Hepatic stellate cell (primary cell): ENCODE data around the gene TNFRSF11A.

ENCODE experiments used
- DNase-seq: peaks from one replicate; pipeline ENCODE4 v3.0.0; 2011; ENCODE audit warnings: low spot score

TNFRSF11A gene

DNA sequence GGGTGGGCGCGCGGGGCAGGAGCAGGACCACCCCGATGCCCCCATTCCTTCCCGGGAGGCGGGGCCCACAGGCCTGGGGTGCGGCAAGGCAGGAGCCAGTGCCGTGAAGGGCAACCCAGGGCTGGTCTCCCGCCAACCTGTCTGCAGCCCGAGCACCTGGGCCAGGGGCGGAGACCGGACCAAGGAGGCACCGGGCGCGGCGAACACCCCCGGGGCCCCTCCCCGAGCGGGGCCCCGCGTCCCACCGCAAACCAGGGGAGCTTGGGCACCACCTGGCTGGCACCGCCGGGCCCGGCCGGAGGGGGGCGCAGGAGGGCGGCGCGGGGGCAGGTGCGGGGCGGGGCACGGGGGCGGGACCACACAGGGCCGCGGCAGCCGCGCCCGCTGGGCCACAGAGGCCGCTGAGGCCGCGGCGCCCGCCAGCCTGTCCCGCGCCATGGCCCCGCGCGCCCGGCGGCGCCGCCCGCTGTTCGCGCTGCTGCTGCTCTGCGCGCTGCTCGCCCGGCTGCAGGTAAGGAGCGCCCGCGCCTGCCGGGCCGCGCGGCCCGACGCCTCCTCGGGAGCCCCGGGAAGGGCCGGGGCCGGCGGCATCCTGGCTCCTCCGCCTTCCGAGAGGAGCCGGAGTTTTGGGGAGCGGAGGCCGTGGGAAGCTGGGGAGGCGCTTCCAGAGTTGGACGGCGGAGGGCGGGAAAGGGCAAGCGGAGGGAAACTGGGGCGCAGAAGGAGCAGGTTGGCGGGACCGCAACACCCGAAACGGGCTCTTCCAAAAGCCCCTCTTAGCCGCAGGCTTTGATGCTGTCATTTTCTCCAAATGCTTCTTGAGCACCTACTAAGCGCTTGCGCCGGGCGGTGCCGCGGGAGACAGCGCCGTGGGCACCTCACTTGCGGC lies at the start of gene TNFRSF11A:
TSS of gene TNFRSF11A (plus strand) at position 394 of the 889 bp plus-strand sequence. CDS start at position 437, 43 bp downstream.
- DNase-seq = no peak

DNA sequence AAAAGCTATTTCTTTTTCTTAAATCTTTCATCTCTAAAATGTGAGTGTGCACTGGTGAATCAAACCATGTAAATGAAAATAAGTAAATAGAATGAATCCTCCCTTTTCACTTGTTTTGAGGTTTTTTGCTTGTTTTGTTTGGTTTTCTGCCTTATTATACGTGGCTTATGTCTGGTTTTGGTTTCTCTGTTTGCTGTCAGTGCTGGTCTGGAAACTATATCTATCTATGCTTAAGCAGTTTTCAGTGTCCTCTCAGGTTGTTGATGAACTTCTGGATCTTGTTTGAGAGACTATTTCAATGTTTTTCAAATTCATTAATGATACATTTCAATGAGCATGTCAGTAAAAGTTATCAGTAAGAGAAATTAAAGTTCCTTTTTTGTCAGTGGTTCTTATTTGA lies 48.1 kb upstream of the TNFRSF11A start:
- DNase-seq = no peak

DNA sequence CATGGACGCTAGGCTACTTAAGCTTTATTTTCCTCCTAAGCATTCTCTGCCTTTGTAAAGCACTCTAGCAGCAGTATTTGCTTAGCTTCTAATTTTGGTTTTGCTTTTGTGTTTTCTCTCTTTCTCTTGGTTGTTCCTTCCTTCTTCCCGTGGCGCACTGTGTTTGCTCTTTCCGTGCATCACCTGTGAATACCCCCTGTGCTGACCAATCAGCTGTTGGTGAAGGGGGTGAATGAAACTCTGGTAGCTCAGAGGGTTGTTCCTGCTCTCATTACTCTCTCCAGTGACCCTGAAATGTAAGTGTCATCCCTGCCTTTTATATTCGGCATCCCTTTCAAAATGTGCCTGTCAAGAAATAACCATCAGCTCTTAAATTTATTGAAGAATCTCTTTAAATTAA lies 45.5 kb upstream of the TNFRSF11A start:
- DNase-seq = no peak

DNA sequence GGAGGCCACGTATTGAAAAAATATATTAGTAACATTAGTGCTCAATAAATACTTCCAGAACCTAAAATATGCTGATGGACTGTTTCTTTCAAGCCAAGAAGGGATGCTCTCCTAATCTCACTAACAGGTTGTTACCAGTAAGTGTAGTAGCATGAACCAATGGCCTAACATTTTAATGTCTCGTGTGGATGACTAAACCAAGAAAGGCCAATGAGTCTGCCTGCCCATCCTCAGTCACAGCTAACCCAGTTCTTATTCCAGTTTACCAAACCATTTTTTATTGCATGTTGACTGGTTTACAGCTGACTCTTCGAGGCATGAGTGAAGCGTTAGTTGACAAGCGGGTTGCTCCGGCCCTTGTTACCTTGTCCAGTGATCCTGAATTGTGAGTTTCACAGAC lies 45.1 kb upstream of the TNFRSF11A start:
- DNase-seq = no peak

DNA sequence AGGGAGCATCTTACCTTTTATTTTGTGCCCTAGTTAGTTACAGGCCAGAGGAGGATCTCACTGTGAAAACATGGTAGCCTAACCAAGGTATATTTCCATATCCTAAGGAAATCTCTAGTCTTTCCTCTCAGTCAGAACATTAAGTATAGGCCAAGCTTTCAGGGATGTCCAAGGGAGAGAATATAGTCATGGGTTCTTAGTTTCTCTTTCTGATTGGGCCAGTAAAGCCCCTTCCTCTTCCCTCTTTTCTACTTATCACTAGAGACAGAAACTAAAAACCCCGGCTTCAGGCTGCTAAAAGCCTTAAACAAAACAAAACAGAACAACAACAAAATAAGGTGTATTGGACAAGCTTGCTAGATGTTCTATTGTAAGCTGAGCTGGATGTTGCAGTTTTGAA lies 44.3 kb upstream of the TNFRSF11A start:
- no peak for DNase-seq

DNA sequence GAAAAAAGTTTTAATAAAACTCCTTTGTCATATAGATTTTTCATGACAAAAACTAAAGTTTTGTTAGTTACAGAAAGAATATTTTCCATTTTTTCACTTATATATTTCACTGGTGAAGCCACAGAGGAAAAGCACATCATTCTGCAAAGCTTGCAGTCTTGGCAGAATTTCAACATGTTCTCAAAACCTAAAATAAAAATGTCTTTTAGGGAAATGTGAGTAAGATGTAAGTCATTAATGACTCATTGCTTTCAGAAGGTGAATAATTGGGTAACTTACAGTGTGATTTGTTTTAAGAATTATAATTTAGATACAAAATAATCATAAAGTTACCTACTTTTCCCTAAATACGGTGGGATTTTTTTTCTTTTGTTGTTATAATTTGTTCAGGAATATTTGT lies 43.4 kb upstream of the TNFRSF11A start:
- peak; percentile 1 for DNase-seq

DNA sequence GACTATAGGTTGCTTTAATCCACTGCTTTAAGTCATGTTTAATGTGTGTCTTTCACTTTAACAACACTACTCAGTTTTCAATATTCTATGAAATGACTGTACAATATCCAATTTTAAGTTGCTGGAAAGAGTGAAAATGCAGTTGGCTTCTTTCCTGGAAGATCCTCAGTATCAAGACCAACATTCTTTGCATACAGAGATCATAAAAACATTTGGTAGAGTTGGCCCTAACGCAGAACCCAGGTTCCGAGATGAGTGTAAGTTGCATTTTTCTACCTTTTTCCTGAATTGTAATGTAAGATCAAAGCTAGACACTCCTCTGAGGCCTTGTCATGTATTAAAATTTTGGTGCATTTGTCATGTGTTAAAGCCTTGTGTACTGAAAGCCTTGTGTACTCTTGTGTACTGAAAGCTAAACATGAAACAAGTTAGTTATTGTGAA lies 42.9 kb upstream of the TNFRSF11A start:
- peak; percentile 0 for DNase-seq

DNA sequence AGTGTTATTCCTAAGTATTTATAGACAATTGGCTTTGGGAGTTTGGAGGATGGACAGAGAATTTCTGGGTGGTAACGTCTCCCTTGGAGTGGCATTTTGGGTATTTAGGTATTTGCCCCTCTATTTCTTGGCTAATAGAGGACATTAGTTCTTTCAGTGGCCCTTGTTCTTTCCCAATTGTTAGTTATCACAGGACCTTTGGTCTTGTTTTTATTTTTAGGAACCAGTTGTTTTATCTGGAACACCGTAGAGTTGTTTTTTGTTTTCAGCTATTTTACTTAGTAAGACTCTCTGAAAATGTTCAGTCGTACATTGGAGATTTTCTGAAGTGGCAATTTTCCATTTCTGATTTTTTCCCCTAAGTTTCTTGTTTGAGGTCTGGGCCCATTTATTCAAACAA lies 40.5 kb upstream of the TNFRSF11A start:
- DNase-seq = no peak

DNA sequence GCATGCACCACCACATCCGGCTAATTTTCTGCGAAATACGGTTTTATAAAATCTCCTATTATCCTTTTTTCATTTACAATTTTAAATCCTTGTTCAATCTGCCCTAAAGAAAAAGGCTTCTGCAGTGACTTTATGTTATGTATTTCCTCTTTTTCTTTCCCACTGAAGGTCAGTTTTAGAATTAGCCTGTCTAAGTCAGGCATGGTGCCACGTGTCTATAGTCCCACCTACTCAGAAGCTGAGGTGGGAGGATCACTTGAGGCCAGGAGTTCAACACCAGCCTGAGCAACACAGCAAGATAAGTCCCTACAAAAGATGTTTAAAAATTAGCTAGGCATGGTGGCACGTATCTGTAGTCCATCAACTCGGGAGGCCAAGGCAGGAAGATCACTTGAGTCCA lies 39.8 kb upstream of the TNFRSF11A start:
- DNase-seq = no peak

DNA sequence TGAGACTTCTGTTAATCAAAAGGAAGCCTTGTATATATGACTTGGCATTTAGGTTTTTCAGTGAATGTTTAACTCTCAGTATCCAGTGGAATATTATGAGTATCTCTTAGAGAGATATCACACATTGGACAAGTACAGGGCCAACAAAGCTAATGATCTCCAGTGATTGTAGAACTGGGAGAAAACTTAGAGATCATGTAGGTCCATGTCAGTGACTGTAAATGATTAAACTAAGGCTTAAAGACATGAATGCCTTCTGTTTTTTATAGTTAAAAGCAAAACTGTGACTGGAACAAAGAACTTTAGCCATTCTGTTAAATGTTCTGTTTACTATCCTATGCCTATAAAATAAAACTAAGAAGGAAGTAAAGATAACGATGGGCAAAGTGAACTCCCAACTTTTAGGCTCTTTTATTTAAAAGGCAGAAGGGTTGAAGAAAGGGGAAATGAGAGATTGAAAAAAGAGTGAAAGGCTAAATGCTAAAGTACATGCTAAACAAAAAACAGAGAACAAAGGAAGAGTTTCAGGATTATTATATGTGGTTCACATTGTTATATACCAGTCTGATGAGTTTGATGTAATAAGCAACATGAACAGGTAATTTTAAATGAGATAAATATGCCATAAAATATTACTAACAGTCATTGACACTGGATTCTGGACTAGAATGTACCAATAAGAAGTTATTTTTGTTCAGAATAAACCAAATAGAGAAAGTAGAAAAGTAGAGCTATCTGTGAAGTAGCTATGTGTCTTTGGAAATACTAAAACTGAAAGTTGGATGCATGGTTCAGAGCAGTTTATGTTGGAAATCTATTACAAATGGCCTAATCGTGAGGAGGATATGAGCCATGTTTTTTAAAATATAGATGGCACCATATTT lies 37.1 kb upstream of the TNFRSF11A start:
- no peak for DNase-seq

DNA sequence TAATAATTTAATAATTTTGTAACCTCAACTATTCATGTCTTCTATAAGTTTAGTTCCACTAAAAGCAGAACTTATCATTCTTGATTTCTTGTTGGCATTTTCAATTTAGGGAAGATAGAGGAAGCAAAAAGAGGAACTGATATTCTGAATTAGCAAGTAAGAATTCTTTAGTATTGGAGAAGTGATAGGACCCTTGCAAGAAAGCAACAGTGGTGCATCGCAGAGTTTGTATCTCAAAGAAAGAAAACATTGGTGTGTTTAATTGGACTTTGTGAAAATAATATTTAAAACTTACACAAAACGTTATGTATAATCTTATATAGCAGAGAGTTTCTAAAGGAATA lies 36.5 kb upstream of the TNFRSF11A start:
- no peak for DNase-seq

DNA sequence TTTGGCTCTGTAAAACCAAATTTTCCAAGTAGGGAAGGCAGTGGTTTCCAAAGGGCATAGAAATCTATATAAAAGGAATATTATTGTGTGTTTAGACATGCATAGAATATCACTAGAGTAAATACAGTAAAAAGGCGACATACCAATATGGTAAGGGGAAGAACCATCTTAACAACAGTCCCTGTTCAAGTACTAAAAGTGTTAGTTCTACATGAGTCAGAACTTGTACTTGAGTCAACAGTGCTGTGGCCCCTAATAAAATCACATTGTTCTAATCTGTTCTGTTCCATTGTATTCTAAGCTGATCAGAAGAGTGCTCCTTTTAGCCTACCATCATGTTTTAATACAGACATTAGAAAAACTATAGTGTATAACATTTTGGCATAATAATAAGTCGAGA lies 36.1 kb upstream of the TNFRSF11A start:
- no peak for DNase-seq

DNA sequence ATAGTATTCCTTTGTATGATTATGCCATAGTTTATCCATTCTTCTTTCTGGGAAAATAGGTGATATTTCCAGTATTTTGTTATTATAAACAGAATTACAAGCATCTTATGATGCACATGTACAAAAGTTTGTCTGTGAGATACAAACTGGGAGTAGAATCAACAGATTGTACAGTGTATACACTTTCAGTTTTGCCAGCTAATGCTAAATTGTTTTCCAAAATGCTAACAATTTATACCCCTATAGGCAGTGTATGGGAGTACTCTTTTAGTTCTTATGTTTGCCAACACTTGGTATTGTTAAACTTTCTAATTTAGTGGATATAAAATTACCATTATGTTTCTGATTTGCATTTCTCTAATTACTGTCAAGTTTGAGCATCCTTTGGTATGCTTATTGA lies 31.0 kb upstream of the TNFRSF11A start:
- DNase-seq = no peak

DNA sequence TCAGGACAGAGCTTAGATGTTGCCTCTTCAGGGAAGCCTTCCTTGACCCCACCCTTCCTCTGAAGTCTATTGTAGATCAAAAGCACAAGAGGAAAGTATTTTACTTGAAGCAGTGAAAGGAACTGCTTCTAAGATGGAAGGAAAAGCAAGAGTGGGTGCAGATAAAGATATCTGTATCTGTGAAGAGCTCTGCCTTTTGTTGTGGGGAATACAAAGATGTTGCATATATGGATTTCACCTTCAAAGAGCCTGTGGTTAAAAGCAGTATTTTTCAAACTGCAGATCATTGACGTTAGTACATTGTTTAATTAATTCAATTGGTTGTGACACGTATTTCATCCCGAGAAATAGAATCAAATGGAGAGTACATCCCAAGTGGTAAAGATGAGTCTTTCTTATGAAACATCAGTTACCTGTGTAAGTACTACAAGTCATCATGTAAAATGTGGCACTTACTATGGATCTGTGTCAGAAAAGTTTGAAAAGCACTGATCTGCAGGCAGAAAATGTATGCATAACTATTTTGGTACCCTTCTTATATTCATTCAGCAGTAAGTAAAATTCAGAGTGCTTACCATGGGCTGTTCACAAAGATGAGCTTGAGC lies 24.6 kb upstream of the TNFRSF11A start:
- DNase-seq = no peak

DNA sequence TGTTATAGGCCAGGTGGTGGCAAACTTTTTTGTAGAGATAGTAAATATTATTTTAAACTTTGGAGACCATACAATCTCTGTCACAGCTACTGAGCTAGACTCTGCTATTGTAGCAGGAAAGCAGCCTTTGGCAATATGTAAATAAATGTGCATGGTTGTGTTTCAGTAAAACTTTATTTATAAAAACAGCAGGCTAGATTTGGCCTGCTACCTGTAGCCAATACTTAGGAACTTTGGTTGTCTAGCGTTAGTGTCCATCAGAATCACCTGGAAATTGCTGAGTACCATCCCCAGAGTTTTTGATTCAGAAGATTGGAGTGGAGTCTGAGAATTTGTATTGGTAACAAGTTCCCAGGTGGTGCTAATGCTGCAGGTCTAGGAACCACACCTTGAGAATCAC lies 23.8 kb upstream of the TNFRSF11A start:
- DNase-seq = no peak

DNA sequence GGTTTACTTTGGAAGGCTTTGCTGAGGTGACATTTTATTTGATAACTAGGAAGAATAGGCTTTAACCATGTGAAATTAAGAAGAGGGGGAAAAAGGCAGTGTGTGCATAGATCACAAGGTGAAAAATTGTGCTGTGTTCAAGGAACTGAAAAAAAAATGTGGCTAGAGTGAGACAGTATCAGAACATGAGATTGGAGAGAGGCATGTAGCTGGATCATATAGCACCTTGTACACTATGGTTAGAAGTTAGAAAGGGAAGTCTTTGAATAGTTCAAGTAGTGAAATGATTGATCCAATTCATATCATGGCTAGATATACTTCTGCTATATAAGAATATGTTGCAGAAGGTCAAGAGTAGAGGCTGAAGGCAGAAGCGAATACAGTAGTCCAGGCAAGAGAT lies 12.3 kb upstream of the TNFRSF11A start:
- no peak for DNase-seq

DNA sequence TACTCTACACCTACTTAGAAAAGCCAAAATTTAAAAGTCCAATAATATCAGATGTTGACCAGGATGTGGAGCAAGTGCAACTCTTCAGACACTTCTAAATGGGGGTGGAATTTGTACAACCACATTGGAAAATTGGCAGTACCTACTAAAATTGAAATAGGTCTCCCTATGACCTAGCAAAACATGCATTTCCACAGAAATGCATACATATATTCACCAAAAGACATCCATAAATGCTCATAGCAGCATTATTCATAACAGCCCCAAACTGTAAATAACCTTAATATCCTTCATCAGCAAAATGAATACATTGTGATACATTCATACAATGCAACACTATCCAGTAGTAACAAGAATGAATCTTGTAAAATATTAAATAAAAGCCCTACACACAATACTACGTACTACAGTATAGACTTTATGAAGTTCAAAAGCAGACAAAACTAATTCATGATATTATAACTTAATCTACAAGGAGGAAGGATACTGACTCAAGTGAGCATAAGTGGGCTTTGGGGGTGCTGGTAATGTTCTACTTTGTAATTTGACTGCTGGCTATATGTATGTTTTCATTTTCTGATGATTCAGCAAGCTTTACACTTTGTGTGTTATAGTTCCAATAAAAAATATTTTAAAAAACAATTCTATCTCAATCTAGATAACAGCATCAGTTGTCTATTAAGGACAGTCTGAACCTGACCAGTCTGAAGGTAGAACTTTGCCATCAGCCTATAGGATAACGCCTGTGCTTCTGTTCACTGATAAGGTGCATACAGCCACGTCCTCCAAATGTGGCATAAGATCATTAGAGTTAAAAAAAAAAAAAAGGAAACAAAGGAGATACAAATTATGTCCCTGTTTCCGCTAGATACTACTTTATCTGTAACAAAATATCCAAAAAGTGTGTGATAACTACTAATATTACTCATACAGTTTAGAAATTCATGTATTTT lies 6.6 kb upstream of the TNFRSF11A start:
- DNase-seq = no peak

DNA sequence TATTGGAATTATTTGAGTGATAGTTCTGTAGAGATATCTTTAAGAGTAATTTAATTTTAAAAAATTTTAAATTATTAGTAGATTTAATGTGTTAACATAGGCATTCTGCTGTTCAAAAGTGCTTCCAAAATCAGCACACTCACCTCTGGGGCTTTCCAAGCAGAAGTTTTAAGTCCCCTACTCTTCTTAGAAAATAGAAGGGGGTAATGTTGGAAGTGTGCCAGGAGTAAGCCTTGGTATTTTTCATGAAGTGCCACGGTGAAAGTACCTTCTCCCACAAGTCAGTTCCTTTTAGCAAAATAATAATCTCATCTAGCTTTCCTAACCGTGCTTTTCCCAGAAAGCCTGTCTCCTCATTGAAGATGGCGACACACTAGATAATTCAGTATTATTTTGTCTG lies 3.9 kb upstream of the TNFRSF11A start:
- no peak for DNase-seq

DNA sequence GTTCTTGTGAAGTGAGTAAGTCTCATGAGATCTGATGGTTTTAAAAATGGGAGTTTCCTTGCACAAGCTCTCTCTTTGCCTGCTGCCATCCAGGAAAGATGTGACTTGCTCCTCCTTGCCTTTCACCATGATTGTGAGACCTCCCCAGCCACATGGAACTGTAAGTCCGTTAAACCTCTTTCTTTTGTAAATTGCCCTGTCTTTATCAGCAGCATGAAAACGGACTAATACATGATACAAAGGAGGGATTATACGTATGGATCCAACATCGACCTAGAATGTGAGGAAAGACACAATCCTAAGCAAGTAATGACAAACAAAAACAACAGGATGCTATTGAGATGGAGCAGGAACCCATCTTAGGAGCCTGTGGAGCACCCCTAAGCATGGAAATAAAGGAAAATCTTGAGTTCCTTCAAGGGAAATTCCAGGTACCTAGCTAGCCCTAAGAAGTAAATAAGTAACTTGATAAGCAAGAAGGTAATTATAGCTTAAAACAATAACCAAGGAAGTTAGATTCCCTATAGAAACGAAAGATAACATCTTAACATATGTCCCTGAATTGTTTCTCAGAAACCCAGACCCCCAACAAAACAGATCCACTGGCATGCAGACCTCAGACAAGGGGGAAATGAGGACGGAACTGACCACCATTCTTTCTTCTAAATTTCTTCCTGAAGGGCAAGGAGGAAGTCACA lies 1.5 kb upstream of the TNFRSF11A start:
- DNase-seq = no peak

DNA sequence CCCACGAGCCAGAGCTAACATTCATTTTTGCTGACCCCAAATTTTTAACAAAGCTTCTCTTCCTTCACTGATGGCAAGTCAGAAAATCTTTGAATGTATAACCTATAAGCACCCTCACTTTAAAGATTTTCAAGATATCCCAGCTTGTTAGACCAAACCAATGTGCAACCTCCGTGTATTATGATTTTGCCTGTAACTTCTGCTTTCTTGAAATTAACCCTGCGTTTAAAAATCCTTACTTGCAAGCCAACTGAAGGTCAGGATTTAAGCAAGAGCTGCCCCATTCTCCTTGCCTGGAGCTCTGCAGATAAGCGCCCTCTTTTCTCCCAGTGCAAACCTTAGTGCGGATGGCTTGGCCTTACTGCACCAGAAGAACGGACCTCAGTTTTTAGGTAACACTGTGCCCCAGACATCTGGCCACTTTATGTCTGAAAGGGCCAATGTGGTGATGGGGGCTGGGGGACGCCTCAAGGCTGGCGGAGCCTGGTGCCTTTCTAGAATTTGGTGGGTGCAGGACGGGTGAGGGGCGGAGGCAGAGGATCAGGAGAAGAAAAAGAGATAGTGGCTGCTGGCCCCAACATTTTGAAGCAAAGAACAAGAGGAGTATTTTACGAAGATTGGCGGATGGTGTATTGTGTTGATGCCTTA lies 805 bp upstream of the TNFRSF11A start:
- DNase-seq = no peak
